NCI-H2227 (cell line): Measurements from ENCODE around the gene MAGI2.
"Not testable (repeated sequence)": the region's sequence is repeated elsewhere in the genome, so short reads cannot be mapped to it uniquely, and the experiment has no call there.

Source experiments
- DNase-seq: peaks from one replicate; lab custom pipeline; 2025; ENCODE audit not compliant: unreplicated experiment; lab: John Stamatoyannopoulos, UW

MAGI2 gene

GRCh38 chr7:79452032-79452494 is 1.4 kb downstream of the MAGI2 start:
- DNase-seq = peak; percentile 97

- DNase-seq = peak; percentile 69
These were observed 1.9 kb downstream of the MAGI2 start for GRCh38 chr7:79451580-79451979.

GRCh38 chr7:79442766-79443165 is 10.7 kb downstream of the MAGI2 start:
- not testable (repeated sequence) for DNase-seq

- no peak for DNase-seq
These were observed 17.1 kb downstream of the MAGI2 start for GRCh38 chr7:79436378-79436777.

GRCh38 chr7:79434867-79435266 is 18.6 kb downstream of the MAGI2 start:
- no peak for DNase-seq

GRCh38 chr7:79434098-79434497 is 19.4 kb downstream of the MAGI2 start:
- no peak for DNase-seq

- DNase-seq = no peak
These were observed 23.1 kb downstream of the MAGI2 start for GRCh38 chr7:79430391-79430790.

GRCh38 chr7:79425665-79426064 is 27.8 kb downstream of the MAGI2 start:
- DNase-seq = no peak

GRCh38 chr7:79421751-79422150 is 31.7 kb downstream of the MAGI2 start:
- no peak for DNase-seq

GRCh38 chr7:79420464-79420863 is 33.0 kb downstream of the MAGI2 start:
- DNase-seq = no peak

- no peak for DNase-seq
These were observed 38.6 kb downstream of the MAGI2 start for GRCh38 chr7:79414910-79415309.

- no peak for DNase-seq
These were observed 40.6 kb downstream of the MAGI2 start for GRCh38 chr7:79412915-79413314.

GRCh38 chr7:79412438-79412837 is 41.0 kb downstream of the MAGI2 start:
- no peak for DNase-seq

- DNase-seq = no peak
These were observed 43.1 kb downstream of the MAGI2 start for GRCh38 chr7:79410345-79410744.

- no peak for DNase-seq
These were observed 46.1 kb downstream of the MAGI2 start for GRCh38 chr7:79407351-79407750.

- DNase-seq = no peak
These were observed 47.1 kb downstream of the MAGI2 start for GRCh38 chr7:79406371-79406770.

- no peak for DNase-seq
These were observed 48.1 kb downstream of the MAGI2 start for GRCh38 chr7:79405368-79405767.

- DNase-seq = no peak
These were observed 49.6 kb downstream of the MAGI2 start for GRCh38 chr7:79403879-79404278.

- no peak for DNase-seq
These were observed 50.0 kb downstream of the MAGI2 start for GRCh38 chr7:79403451-79403850.

- no peak for DNase-seq
These were observed 52.2 kb downstream of the MAGI2 start for GRCh38 chr7:79401254-79401653.

- DNase-seq = no peak
These were observed 53.2 kb downstream of the MAGI2 start for GRCh38 chr7:79400222-79400621.

- no peak for DNase-seq
These were observed 55.2 kb downstream of the MAGI2 start for GRCh38 chr7:79398138-79398749.

- no peak for DNase-seq
These were observed 66.6 kb downstream of the MAGI2 start for GRCh38 chr7:79386688-79387422.
